HL-60 (cell line): ENCODE data around the gene CD80.

ENCODE experiments used
- CTCF ChIP-seq: IDR thresholded peaks from one replicate; pipeline ENCODE4 v1.5.1; 2011; ENCODE audit warnings: low read length, control low read depth, inconsistent platforms; ENCODE audit not compliant: insufficient read depth
- GABPA ChIP-seq: IDR thresholded peaks from 2 replicates; pipeline ENCODE4 v1.6.1; 2012; ENCODE audit warnings: low read depth
- POLR2AphosphoS5 ChIP-seq: IDR thresholded peaks from 2 replicates; pipeline ENCODE4 v1.6.1; 2012; ENCODE audit warnings: low read depth
- REST ChIP-seq: IDR thresholded peaks from 2 replicates; pipeline ENCODE4 v1.6.1; 2012; ENCODE audit warnings: low read depth; ENCODE audit not compliant: insufficient replicate concordance
- SPI1 ChIP-seq: IDR thresholded peaks from 2 replicates; pipeline ENCODE4 v1.6.1; 2012; ENCODE audit warnings: low read depth, mild to moderate bottlenecking, borderline replicate concordance

DNA sequence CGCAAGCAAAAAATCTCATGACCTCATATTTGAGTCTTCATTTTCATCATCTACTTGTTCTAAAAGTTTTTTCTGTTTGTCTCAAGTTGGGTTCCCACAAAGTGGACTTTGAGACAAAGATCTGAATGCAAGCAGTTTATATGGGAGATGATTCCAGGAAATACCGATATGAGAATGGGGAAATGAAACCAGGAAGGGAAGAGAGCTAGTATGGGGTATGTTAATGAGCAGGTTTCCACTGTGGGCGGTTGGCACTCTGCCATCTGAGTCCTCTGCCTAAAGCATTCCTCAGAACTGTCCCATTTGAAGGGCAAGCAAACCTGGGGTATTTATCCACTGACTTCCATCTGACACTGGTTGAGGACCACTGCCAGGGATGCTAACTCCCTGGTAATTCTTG is 28.7 kb upstream of the CD80 start:
- no peak for TF ChIP-seq CTCF
- TF ChIP-seq POLR2AphosphoS5 = no peak
- no peak for TF ChIP-seq REST
- TF ChIP-seq SPI1 = no peak
- no peak for TF ChIP-seq GABPA
